Testis (tissue), 2 donors: Measurements from ENCODE around the gene TMEM135.

Source experiments
- CTCF ChIP-seq, 3 experiments: fragments of 450-650 bp in 2 of 3; fragments of 200-600 bp in 1 of 3; sonication (generic) in 1 of 3; IDR thresholded peaks; one replicate each; pipeline ENCODE4 v1.5.1; 2016 to 2019; ENCODE audit warnings: antibody characterized with exemption in 3 of 3, mild to moderate bottlenecking in 2 of 3, moderate library complexity in 1 of 3
- POLR2A ChIP-seq: fragments of 450-650 bp; IDR thresholded peaks from one replicate; pipeline ENCODE4 v1.6.1; 2017; ENCODE audit warnings: antibody characterized with exemption, mild to moderate bottlenecking, moderate library complexity

- TF ChIP-seq CTCF (IDR thresholded peaks at IDR 0.05) (no peak), POLR2A (no peak)
These were observed 135.7 kb downstream of the TMEM135 start for GRCh38 chr11:87173185-87174039.
